Neuronal stem cell (in vitro differentiated cells): ENCODE results near the gene HSD17B2. TPM values are rescaled to one million over a fixed set of nuclear protein-coding genes. Genes with fewer than 3 reads are reported as not detected.

ENCODE experiments used
- DNase-seq: peaks from one replicate; pipeline ENCODE4 v3.0.0-alpha.2; 2013; ENCODE audit warnings: low spot score
- H2AFZ ChIP-seq: one replicate; pipeline ENCODE4 v1.6.1; 2013; ENCODE audit warnings: mild to moderate bottlenecking, low read length, inconsistent platforms
- H2AK5ac ChIP-seq: 2 replicates; pipeline ENCODE4 v1.6.1; 2013; ENCODE audit warnings: low read depth, mild to moderate bottlenecking, inconsistent platforms, low read length, moderate library complexity, mixed read lengths
- H2BK120ac ChIP-seq: 2 replicates; pipeline ENCODE4 v1.6.1; 2013; ENCODE audit warnings: low read depth, mild to moderate bottlenecking, inconsistent platforms, low read length, moderate library complexity, mixed read lengths
- H2BK12ac ChIP-seq: one replicate; pipeline ENCODE4 v1.6.1; 2013; ENCODE audit warnings: low read length, inconsistent platforms
- H2BK15ac ChIP-seq: 2 replicates; pipeline ENCODE4 v1.6.1; 2013; ENCODE audit warnings: mild to moderate bottlenecking, low read length, inconsistent platforms, mixed read lengths
- H2BK5ac ChIP-seq: one replicate; pipeline ENCODE4 v1.6.1; 2013; ENCODE audit warnings: inconsistent platforms, mild to moderate bottlenecking, low read length, moderate library complexity
- H3K14ac ChIP-seq: one replicate; pipeline ENCODE4 v1.6.1; 2013; ENCODE audit warnings: low read length, inconsistent platforms
- H3K18ac ChIP-seq: 2 replicates; pipeline ENCODE4 v1.6.1; 2013; ENCODE audit warnings: low read length, inconsistent platforms
- H3K23ac ChIP-seq: 2 replicates; pipeline ENCODE4 v1.6.1; 2013; ENCODE audit warnings: low read depth, mild to moderate bottlenecking, mixed read lengths, low read length, inconsistent platforms; ENCODE audit not compliant: poor library complexity
- H3K27ac ChIP-seq: replicated peaks from 3 replicates; pipeline ENCODE4 v1.5.1; 2013; ENCODE audit warnings: low read length, inconsistent platforms
- H3K27me3 ChIP-seq, 3 experiments: 2 replicates each; pipeline ENCODE4 v1.6.1; 2013; ENCODE audit warnings: low read length in 3 of 3, mild to moderate bottlenecking in 2 of 3, inconsistent platforms in 1 of 3, low read depth in 1 of 3, mixed read lengths in 1 of 3, moderate library complexity in 1 of 3; ENCODE audit not compliant: control insufficient read depth in 3 of 3, insufficient read depth in 3 of 3
- H3K36me3 ChIP-seq, 2 donors: replicated peaks in 1 of 2; 2 replicates each; pipeline ENCODE4 v1.6.1; 2013; ENCODE audit warnings: low read length in 2 of 2; ENCODE audit not compliant: control insufficient read depth in 2 of 2, insufficient read depth in 2 of 2
- H3K4ac ChIP-seq: 2 replicates; pipeline ENCODE4 v1.6.1; 2013; ENCODE audit warnings: inconsistent platforms, mild to moderate bottlenecking, low read length, moderate library complexity
- H3K4me1 ChIP-seq, 2 donors: 1 replicate in 1 of 2; 2 replicates in 1 of 2; pipeline ENCODE4 v1.6.1; 2013; ENCODE audit warnings: low read length in 2 of 2, low read depth in 1 of 2; ENCODE audit not compliant: control insufficient read depth in 2 of 2, insufficient read depth in 1 of 2
- H3K4me2 ChIP-seq: one replicate; pipeline ENCODE4 v1.6.1; 2013; ENCODE audit warnings: mild to moderate bottlenecking, low read length, inconsistent platforms; ENCODE audit not compliant: insufficient read depth, poor library complexity, severe bottlenecking
- H3K4me3 ChIP-seq, 2 donors: 2 replicates each; pipeline ENCODE4 v1.5.1; 2013; ENCODE audit warnings: low read length in 2 of 2, mild to moderate bottlenecking in 2 of 2, inconsistent platforms in 1 of 2, moderate library complexity in 1 of 2
- H3K79me1 ChIP-seq: one replicate; pipeline ENCODE4 v1.6.1; 2013; ENCODE audit warnings: low read depth, mild to moderate bottlenecking, inconsistent platforms, low read length, moderate library complexity
- H3K9ac ChIP-seq: one replicate; pipeline ENCODE4 v1.6.1; 2013; ENCODE audit warnings: mild to moderate bottlenecking, low read depth, low read length, inconsistent platforms; ENCODE audit not compliant: poor library complexity
- H3K9me3 ChIP-seq, 2 donors: replicated peaks in 1 of 2; 2 replicates each; pipeline versions ENCODE3 to v1.6.1; 2013; ENCODE audit warnings: low read length in 2 of 2, mild to moderate bottlenecking in 2 of 2, inconsistent platforms in 1 of 2, low read depth in 1 of 2, mixed read lengths in 1 of 2, moderate library complexity in 1 of 2; ENCODE audit not compliant: control insufficient read depth in 2 of 2, insufficient read depth in 1 of 2
- H4K8ac ChIP-seq: one replicate; pipeline ENCODE4 v1.6.1; 2013; ENCODE audit warnings: low read depth, mild to moderate bottlenecking, inconsistent platforms, low read length, moderate library complexity
- H4K91ac ChIP-seq: one replicate; pipeline ENCODE4 v1.6.1; 2013; ENCODE audit warnings: low read length, low read depth, mild to moderate bottlenecking, inconsistent platforms; ENCODE audit not compliant: poor library complexity
- WGBS, 2 donors: extraction: QIAGEN DNeasy Blood & Tissue Kit; methylation state at CpG; one replicate each; pipeline ENCODE4 v1.1.7; 2013; ENCODE audit warnings: missing lambda C conversion rate in 2 of 2, mixed read lengths in 1 of 2; ENCODE audit not compliant: insufficient read length in 2 of 2, insufficient replicate concordance in 1 of 2; ENCODE audit errors: extremely low coverage in 2 of 2; 5-methylcytosine and 5-hydroxymethylcytosine counted together
- polyA plus RNA-seq, 2 experiments: library from polyadenylated mRNA; stranded (reverse); fragments of 200-250 nt; gene quantifications; one replicate each; pipeline ENCODE4 v1.2.3, GENCODE V29; 2013

The HSD17B2 gene
- polyA plus RNA-seq (2013, experiment 1 of 2) = not detected
- polyA plus RNA-seq (2013, experiment 2 of 2) = not detected

- no peak within 1 kb of the TSS for H3K4me3 ChIP-seq
- H4K8ac ChIP-seq = no peak within 1 kb of the TSS
- H4K91ac ChIP-seq = no peak within 1 kb of the TSS
- H2AFZ ChIP-seq = no peak within 1 kb of the TSS
- no CpG with 5 or more reads among the region's 6 CpGs for WGBS, 2 donors
- no peak within 1 kb of the TSS for H3K4ac ChIP-seq
- no peak within 1 kb of the TSS for H3K4me2 ChIP-seq
- H3K18ac ChIP-seq = no peak within 1 kb of the TSS
- no peak within 1 kb of the TSS for H2BK5ac ChIP-seq
- H3K9ac ChIP-seq = peak within 1 kb of the TSS; percentile 36
- H3K27me3 ChIP-seq = no peaks in the 10 kb centered on the region
- H3K36me3 ChIP-seq = no peaks in the 10 kb centered on the region
- H2BK120ac ChIP-seq = no peak within 1 kb of the TSS
- no peak for DNase-seq
- no peaks in the 10 kb centered on the region for H3K4me1 ChIP-seq
- no peaks in the 10 kb centered on the region for H3K9me3 ChIP-seq
- no peak within 1 kb of the TSS for H2AK5ac ChIP-seq
- no peak within 1 kb of the TSS for H2BK15ac ChIP-seq
- H3K27ac ChIP-seq = no peak within 1 kb of the TSS
- H2BK12ac ChIP-seq = no peak within 1 kb of the TSS
- no peaks in the 10 kb centered on the region for H3K79me1 ChIP-seq
- H3K14ac ChIP-seq = peak within 1 kb of the TSS; percentile 48
- no peak within 1 kb of the TSS for H3K23ac ChIP-seq
Observed at GRCh38 chr16:82034981-82035612, at the start of gene HSD17B2. Gene HSD17B2 (plus strand): TSS chr16:82035253. CDS start chr16:82035425, 172 bp downstream.

- Histone ChIP-seq H3K14ac (no peak overlapping the region), H3K36me3 (no peaks in the 10 kb centered on the region)
Observed at GRCh38 chr16:81987121-81987520, 47.9 kb upstream of the HSD17B2 start.

GRCh38 chr16:81987706-81988105, 47.3 kb upstream of the HSD17B2 start:
- Histone ChIP-seq H2BK120ac (no peak overlapping the region), H3K27ac (no peak overlapping the region), H3K4me1 (no peaks in the 10 kb centered on the region), H4K8ac (no peak overlapping the region), H3K23ac (no peak overlapping the region), H4K91ac (no peak overlapping the region), H3K27me3 (peaks cover 0 to 6% (median 0%) of the 10 kb centered on the region in 3 experiments), H2BK5ac (no peak overlapping the region), H3K9me3 (no peaks in the 10 kb centered on the region), H3K4ac (no peak overlapping the region), H3K79me1 (no peaks in the 10 kb centered on the region), H3K18ac (no peak overlapping the region), H3K14ac (no peak overlapping the region), H2AFZ (no peak overlapping the region), H3K4me3 (no peak overlapping the region), H3K9ac (no peak overlapping the region), H2BK12ac (no peak overlapping the region), H3K36me3 (no peaks in the 10 kb centered on the region), H2AK5ac (no peak overlapping the region), H3K4me2 (no peak overlapping the region), H2BK15ac (no peak overlapping the region)
- no CpG with 5 or more reads among the region's 5 CpGs for WGBS, 2 donors
- no peak for DNase-seq

More at GRCh38 chr16:81987121-81987520, 47.9 kb upstream of the HSD17B2 start:
- H2BK120ac ChIP-seq = no peak overlapping the region
- no peak overlapping the region for H3K23ac ChIP-seq
- H3K4me3 ChIP-seq = no peak overlapping the region
- H3K9ac ChIP-seq = no peak overlapping the region
- H3K79me1 ChIP-seq = no peaks in the 10 kb centered on the region
- no peak overlapping the region for H2BK15ac ChIP-seq
- H2BK5ac ChIP-seq = no peak overlapping the region
- no peak for DNase-seq
- no peak overlapping the region for H3K4ac ChIP-seq
- no peak overlapping the region for H2BK12ac ChIP-seq
- WGBS, 2 donors = no CpG with 5 or more reads among the region's 8 CpGs
- H3K27me3 ChIP-seq = peaks cover 0 to 6% (median 0%) of the 10 kb centered on the region in 3 experiments
- no peak overlapping the region for H4K91ac ChIP-seq
- no peak overlapping the region for H2AFZ ChIP-seq
- H4K8ac ChIP-seq = no peak overlapping the region
- H3K27ac ChIP-seq = no peak overlapping the region
- no peaks in the 10 kb centered on the region for H3K9me3 ChIP-seq
- no peak overlapping the region for H3K4me2 ChIP-seq
- H3K18ac ChIP-seq = no peak overlapping the region
- no peak overlapping the region for H2AK5ac ChIP-seq
- no peaks in the 10 kb centered on the region for H3K4me1 ChIP-seq

GRCh38 chr16:81992859-81993258, 42.2 kb upstream of the HSD17B2 start:
- no peak overlapping the region for H3K4me2 ChIP-seq
- no peak overlapping the region for H3K27ac ChIP-seq
- H3K4ac ChIP-seq = no peak overlapping the region
- H3K4me1 ChIP-seq = no peaks in the 10 kb centered on the region
- DNase-seq = no peak
- H2BK5ac ChIP-seq = no peak overlapping the region
- H3K36me3 ChIP-seq = no peaks in the 10 kb centered on the region
- peaks cover 0 to 2% (median 0%) of the 10 kb centered on the region in 3 experiments for H3K27me3 ChIP-seq
- no peak overlapping the region for H4K8ac ChIP-seq
- no peak overlapping the region for H2BK12ac ChIP-seq
- no peak overlapping the region for H3K18ac ChIP-seq
- no peak overlapping the region for H3K14ac ChIP-seq
- no peaks in the 10 kb centered on the region for H3K9me3 ChIP-seq
- H4K91ac ChIP-seq = no peak overlapping the region
- no peak overlapping the region for H2BK120ac ChIP-seq
- H2BK15ac ChIP-seq = no peak overlapping the region
- no peak overlapping the region for H3K4me3 ChIP-seq
- WGBS, 2 donors = no CpG with 5 or more reads among the region's 3 CpGs
- H3K79me1 ChIP-seq = no peaks in the 10 kb centered on the region
- H2AK5ac ChIP-seq = no peak overlapping the region
- H2AFZ ChIP-seq = no peak overlapping the region
- no peak overlapping the region for H3K9ac ChIP-seq
- H3K23ac ChIP-seq = no peak overlapping the region
